ENCODE results near the gene HDGFL1. TPM values are rescaled to one million over a fixed set of nuclear protein-coding genes. Genes with fewer than 3 reads are reported as not detected.

The HDGFL1 gene
- total and polyA plus RNA-seq, 2 donors (not counting 3 experiments of a cell fraction or from before 2014, with no cell fraction given): not detected

GRCh38 chr6:22605736-22606135 lies 36.4 kb downstream of the HDGFL1 start:
- H3K36me3 ChIP-seq (ENCODE audit: control insufficient read depth in 2 of 2, extremely low read depth in 1 of 2, insufficient read depth in 2 of 2, low read length in 2 of 2): no peaks in the 10 kb centered on the region
- H3K4me2 ChIP-seq (ENCODE audit: insufficient read depth, low read length): no peak overlapping the region
- no peak overlapping the region for H3K9ac ChIP-seq (replicated peaks; ENCODE audit: extremely low read depth, insufficient read depth, low read length)
- no peaks in the 10 kb centered on the region for H3K4me1 ChIP-seq (ENCODE audit: control insufficient read depth, extremely low read depth, insufficient read depth, low read length)
- ChIA-PET POLR2A (no interaction called here), CTCF (interaction anchor here (0.8 to 1.0 kb wide), 2 partner anchors 8 to 11 kb away, joined by 3 to 4 read pairs; no protein-coding TSS in a partner anchor)
- intact Hi-C loops (cut with micrococcal nuclease) (no loop called here), dilution Hi-C loops (cut with MboI; ENCODE audit: extremely low pct_ligation_motif_present, low sequenced_read_pairs) (no loop called here)
- no peaks in the 10 kb centered on the region for H4K20me1 ChIP-seq (replicated peaks; ENCODE audit: control insufficient read depth, extremely low read depth, insufficient read depth, low read length)
- H3K79me2 ChIP-seq (ENCODE audit: control insufficient read depth, insufficient read depth, low read length): no peaks in the 10 kb centered on the region
- no peak overlapping the region for H3K4me3 ChIP-seq (replicated peaks in 1 of 3; ENCODE audit: insufficient read depth in 1 of 3, low read depth in 1 of 3, low read length in 3 of 3)
- H3K27ac ChIP-seq (ENCODE audit: insufficient read depth, low read depth, low read length): no peak overlapping the region
- H3K27me3 ChIP-seq (ENCODE audit: control insufficient read depth in 2 of 2, insufficient read depth in 2 of 2, low read length in 2 of 2): no peaks in the 10 kb centered on the region
- no peaks in the 10 kb centered on the region for H3K9me1 ChIP-seq (replicated peaks; ENCODE audit: control insufficient read depth, extremely low read depth, insufficient read depth, low read length)
- no peak for DNase-seq (ENCODE audit: low read depth, low spot score)
- TF ChIP-seq, protein P1, sequence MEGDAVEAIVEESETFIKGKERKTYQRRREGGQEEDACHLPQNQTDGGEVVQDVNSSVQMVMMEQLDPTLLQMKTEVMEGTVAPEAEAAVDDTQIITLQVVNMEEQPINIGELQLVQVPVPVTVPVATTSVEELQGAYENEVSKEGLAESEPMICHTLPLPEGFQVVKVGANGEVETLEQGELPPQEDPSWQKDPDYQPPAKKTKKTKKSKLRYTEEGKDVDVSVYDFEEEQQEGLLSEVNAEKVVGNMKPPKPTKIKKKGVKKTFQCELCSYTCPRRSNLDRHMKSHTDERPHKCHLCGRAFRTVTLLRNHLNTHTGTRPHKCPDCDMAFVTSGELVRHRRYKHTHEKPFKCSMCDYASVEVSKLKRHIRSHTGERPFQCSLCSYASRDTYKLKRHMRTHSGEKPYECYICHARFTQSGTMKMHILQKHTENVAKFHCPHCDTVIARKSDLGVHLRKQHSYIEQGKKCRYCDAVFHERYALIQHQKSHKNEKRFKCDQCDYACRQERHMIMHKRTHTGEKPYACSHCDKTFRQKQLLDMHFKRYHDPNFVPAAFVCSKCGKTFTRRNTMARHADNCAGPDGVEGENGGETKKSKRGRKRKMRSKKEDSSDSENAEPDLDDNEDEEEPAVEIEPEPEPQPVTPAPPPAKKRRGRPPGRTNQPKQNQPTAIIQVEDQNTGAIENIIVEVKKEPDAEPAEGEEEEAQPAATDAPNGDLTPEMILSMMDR (IDR thresholded peaks at IDR 0.05; ENCODE audit: extremely low read depth in 1 of 2, insufficient read depth in 1 of 2, low read depth in 1 of 2, low read length in 2 of 2): no peak
- peak; percentile 20 for TF ChIP-seq FOS (IDR thresholded peaks at IDR 0.05; ENCODE audit: borderline replicate concordance, insufficient read depth, low read length)
- H2AFZ ChIP-seq (ENCODE audit: low read depth, low read length): no peak overlapping the region
- no TSS peak for BruUV-seq (replicated peaks)
- FAIRE-seq: no peak
- H3K9me3 ChIP-seq (replicated peaks; ENCODE audit: control insufficient read depth, insufficient read depth, low read length): no peaks in the 10 kb centered on the region

- intact Hi-C loops (cut with micrococcal nuclease): loop anchor here (5.0 to 10.0 kb wide), 4 partner anchors 165 to 1015 kb away; partner anchors contain the start of gene SOX4
Measured at GRCh38 chr6:22610127-22610526, 40.8 kb downstream of the HDGFL1 start.

More at GRCh38 chr6:22610127-22610526, 40.8 kb downstream of the HDGFL1 start:
- no peak overlapping the region for H3K4me3 ChIP-seq (replicated peaks in 1 of 3; ENCODE audit: insufficient read depth in 1 of 3, low read depth in 1 of 3, low read length in 3 of 3)
- no TSS peak for BruUV-seq (replicated peaks)
- no peak overlapping the region for H3K4me2 ChIP-seq (ENCODE audit: insufficient read depth, low read length)
- H2AFZ ChIP-seq (ENCODE audit: low read depth, low read length): no peak overlapping the region
- no peak overlapping the region for H3K9ac ChIP-seq (replicated peaks; ENCODE audit: extremely low read depth, insufficient read depth, low read length)
- H3K9me3 ChIP-seq (replicated peaks; ENCODE audit: control insufficient read depth, insufficient read depth, low read length): no peaks in the 10 kb centered on the region
- TF ChIP-seq MYC (IDR thresholded peaks at IDR 0.05; ENCODE audit: low read depth, low read length) (no peak), POLR2A (IDR thresholded peaks at IDR 0.05; ENCODE audit: low read depth, low read length) (no peak), EZH2 (IDR thresholded peaks at IDR 0.05; ENCODE audit: borderline replicate concordance, low read depth, low read length, severe bottlenecking) (no peak), JUN (IDR thresholded peaks at IDR 0.05; ENCODE audit: borderline replicate concordance, insufficient read depth, insufficient read length, low read depth) (no peak), FOS (IDR thresholded peaks at IDR 0.05; ENCODE audit: borderline replicate concordance, insufficient read depth, low read length) (no peak), GATA2 (IDR thresholded peaks at IDR 0.05; ENCODE audit: insufficient read depth, insufficient read length, low read depth, low read length) (no peak), POLR2AphosphoS5 (IDR thresholded peaks at IDR 0.05; ENCODE audit: insufficient read depth, low read depth, low read length) (no peak)
- TF ChIP-seq, protein P1 (IDR thresholded peaks at IDR 0.05; ENCODE audit: extremely low read depth in 1 of 2, insufficient read depth in 1 of 2, low read depth in 1 of 2, low read length in 2 of 2): no peak
- TF ChIP-seq, protein P2, sequence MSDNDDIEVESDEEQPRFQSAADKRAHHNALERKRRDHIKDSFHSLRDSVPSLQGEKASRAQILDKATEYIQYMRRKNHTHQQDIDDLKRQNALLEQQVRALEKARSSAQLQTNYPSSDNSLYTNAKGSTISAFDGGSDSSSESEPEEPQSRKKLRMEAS (IDR thresholded peaks at IDR 0.05; ENCODE audit: insufficient read depth, insufficient read length): no peak
- peaks cover 12% of the 10 kb centered on the region for H3K4me1 ChIP-seq (ENCODE audit: control insufficient read depth, extremely low read depth, insufficient read depth, low read length)
- POLR2A ChIA-PET: no interaction called here
- CTCF ChIA-PET: no interaction called here
- dilution Hi-C loops (cut with MboI; ENCODE audit: extremely low pct_ligation_motif_present, low sequenced_read_pairs): no loop called here
- no peaks in the 10 kb centered on the region for H3K36me3 ChIP-seq (ENCODE audit: control insufficient read depth in 2 of 2, extremely low read depth in 1 of 2, insufficient read depth in 2 of 2, low read length in 2 of 2)
- no peaks in the 10 kb centered on the region for H3K79me2 ChIP-seq (ENCODE audit: control insufficient read depth, insufficient read depth, low read length)
- no peaks in the 10 kb centered on the region for H3K27me3 ChIP-seq (ENCODE audit: control insufficient read depth in 2 of 2, insufficient read depth in 2 of 2, low read length in 2 of 2)
- FAIRE-seq (no peak), DNase-seq (ENCODE audit: low read depth, low spot score) (no peak)
- no peak overlapping the region for H3K27ac ChIP-seq (ENCODE audit: insufficient read depth, low read depth, low read length)
- H3K9me1 ChIP-seq (replicated peaks; ENCODE audit: control insufficient read depth, extremely low read depth, insufficient read depth, low read length): no peaks in the 10 kb centered on the region
- no peaks in the 10 kb centered on the region for H4K20me1 ChIP-seq (replicated peaks; ENCODE audit: control insufficient read depth, extremely low read depth, insufficient read depth, low read length)
